ENCODE results near the gene SURF6.

Gene SURF6

GRCh38 chr9:133344071-133344470 is 8.1 kb upstream of the SURF6 start:
- no peak for TF ChIP-seq CTCF (IDR thresholded peaks at IDR 0.05; ENCODE audit: borderline replicate concordance, control extremely low read depth, extremely low read depth, insufficient read depth, missing control alignments)
- in situ Hi-C loops (cut with MboI; ENCODE audit: low sequenced_read_pairs, unreplicated experiment) = no loop called here
- DNase-seq (ENCODE audit: low spot score) = no peak

GRCh38 chr9:133342570-133342969 is 6.6 kb upstream of the SURF6 start:
- in situ Hi-C loops (cut with MboI; ENCODE audit: low sequenced_read_pairs, unreplicated experiment) = no loop called here
- peak; percentile 19 for TF ChIP-seq CTCF (IDR thresholded peaks at IDR 0.05; ENCODE audit: borderline replicate concordance, control extremely low read depth, extremely low read depth, insufficient read depth, missing control alignments)
- no peak for DNase-seq (ENCODE audit: low spot score)

GRCh38 chr9:133342069-133342406 is 6.0 kb upstream of the SURF6 start:
- in situ Hi-C loops (cut with MboI; ENCODE audit: low sequenced_read_pairs, unreplicated experiment) = no loop called here
- no peak for TF ChIP-seq CTCF (IDR thresholded peaks at IDR 0.05; ENCODE audit: borderline replicate concordance, control extremely low read depth, extremely low read depth, insufficient read depth, missing control alignments)
- DNase-seq (ENCODE audit: low spot score) = no peak

- in situ Hi-C loops (cut with MboI; ENCODE audit: low sequenced_read_pairs, unreplicated experiment) = no loop called here
- DNase-seq (ENCODE audit: low spot score) = no peak
- TF ChIP-seq CTCF (IDR thresholded peaks at IDR 0.05; ENCODE audit: borderline replicate concordance, control extremely low read depth, extremely low read depth, insufficient read depth, missing control alignments) = no peak
Observed at GRCh38 chr9:133341369-133342068, 5.5 kb upstream of the SURF6 start.

- DNase-seq (ENCODE audit: low spot score) = no peak
- TF ChIP-seq CTCF (IDR thresholded peaks at IDR 0.05; ENCODE audit: borderline replicate concordance, control extremely low read depth, extremely low read depth, insufficient read depth, missing control alignments) = no peak
- in situ Hi-C loops (cut with MboI; ENCODE audit: low sequenced_read_pairs, unreplicated experiment) = no loop called here
Observed at GRCh38 chr9:133340916-133341315, 4.9 kb upstream of the SURF6 start.

- in situ Hi-C loops (cut with MboI; ENCODE audit: low sequenced_read_pairs, unreplicated experiment) = no loop called here
- no peak for TF ChIP-seq CTCF (IDR thresholded peaks at IDR 0.05; ENCODE audit: borderline replicate concordance, control extremely low read depth, extremely low read depth, insufficient read depth, missing control alignments)
- DNase-seq (ENCODE audit: low spot score) = no peak
Observed at GRCh38 chr9:133340256-133340655, 4.3 kb upstream of the SURF6 start.
